GM12872 (cell line): ENCODE results near the gene TP53AIP1.

Source experiments
- TF ChIP-seq, protein P1 (sequence below): IDR thresholded peaks from 3 replicates; pipeline ENCODE4 v1.5.1; 2011; ENCODE audit warnings: low read depth, mild to moderate bottlenecking, low read length, moderate library complexity; ENCODE audit not compliant: insufficient read depth

The TP53AIP1 gene

DNA sequence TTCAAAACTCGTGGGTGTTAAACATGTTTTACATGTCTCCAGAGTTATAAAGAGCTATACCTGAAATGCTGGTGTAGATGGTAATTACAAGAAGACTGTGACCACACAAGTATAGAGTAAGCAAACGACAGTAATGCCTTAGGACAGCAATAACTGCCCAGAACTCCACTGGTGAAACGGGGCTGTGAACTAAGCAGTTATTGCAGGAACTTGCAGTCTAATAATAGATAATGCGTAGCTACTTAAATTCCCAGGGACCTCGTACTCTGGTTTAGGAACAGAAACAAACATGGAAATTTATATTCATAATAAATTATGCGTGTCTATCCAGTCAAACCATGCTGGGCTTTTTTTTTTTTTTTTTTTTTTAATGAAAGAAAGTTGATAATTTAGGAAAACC, 24.9 kb upstream of the TP53AIP1 start:
- TF ChIP-seq, protein P1, sequence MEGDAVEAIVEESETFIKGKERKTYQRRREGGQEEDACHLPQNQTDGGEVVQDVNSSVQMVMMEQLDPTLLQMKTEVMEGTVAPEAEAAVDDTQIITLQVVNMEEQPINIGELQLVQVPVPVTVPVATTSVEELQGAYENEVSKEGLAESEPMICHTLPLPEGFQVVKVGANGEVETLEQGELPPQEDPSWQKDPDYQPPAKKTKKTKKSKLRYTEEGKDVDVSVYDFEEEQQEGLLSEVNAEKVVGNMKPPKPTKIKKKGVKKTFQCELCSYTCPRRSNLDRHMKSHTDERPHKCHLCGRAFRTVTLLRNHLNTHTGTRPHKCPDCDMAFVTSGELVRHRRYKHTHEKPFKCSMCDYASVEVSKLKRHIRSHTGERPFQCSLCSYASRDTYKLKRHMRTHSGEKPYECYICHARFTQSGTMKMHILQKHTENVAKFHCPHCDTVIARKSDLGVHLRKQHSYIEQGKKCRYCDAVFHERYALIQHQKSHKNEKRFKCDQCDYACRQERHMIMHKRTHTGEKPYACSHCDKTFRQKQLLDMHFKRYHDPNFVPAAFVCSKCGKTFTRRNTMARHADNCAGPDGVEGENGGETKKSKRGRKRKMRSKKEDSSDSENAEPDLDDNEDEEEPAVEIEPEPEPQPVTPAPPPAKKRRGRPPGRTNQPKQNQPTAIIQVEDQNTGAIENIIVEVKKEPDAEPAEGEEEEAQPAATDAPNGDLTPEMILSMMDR, result no peak

DNA sequence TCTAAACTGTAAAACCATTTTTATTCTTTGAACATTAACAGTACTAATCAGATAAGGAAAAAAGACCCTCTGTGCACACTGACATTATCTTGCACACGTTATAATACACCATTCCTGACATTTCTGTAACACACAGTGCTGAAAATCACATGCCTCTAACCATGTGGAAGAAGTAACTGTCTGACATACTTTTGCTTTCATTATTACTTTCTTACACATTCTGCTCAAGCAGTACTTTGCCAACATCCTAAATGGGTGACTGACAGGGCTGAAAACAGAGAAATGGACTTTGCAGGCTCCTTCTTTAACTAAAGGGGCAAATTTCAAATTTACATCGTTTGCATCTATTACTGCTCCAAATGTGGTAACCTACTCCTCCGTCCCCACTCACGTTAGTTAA, 22.8 kb upstream of the TP53AIP1 start:
- TF ChIP-seq, protein P1, result no peak

DNA sequence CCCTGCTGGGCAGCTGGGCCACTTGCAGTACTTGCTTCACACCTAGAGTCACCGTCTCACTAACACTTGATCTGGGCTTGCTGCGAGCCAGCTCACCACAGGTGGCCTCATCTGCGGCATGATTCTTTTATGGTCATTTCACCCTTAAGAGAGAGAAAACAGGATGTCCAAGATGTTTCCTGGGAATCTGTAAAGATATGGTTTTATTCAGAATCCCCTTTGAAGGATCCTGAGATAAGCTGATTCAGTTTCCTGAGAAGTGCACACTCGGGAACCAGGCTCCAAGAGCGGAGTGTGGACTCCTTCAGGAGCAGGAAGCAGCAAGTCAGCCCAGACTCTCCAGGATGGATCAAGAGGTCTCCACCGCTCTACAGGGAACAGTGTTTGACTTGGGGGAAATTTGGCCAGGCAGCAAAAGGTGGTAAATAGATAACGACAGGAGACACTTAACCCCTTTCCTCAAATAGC, 21.8 kb upstream of the TP53AIP1 start:
- TF ChIP-seq, protein P1, result no peak

DNA sequence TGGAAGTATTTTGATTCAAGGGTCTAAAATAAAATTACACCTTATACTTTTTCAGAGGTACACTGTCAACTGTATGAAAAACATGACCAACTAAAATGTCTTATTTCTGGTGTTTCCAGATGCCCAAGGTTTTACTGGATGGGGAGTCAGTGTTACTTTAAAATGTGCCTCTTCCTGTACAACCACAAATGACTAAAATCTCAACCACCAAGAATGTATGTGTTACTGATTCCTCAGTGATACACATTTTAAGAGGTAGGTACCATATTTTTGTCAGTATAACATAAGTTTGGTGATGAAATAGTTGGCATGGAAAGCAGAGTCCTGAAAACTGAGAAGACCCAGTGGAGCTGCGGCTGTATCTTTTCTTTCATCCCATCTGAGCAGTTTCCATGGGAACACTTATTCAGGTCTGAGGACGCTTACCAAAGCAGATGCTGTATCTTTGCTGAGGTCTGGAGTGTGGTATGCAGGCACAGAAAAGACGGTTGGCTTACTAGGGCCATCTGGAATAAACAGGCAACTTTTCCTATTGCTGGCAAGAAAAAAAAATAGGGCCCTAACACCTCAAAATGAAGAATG, 21.2 kb upstream of the TP53AIP1 start:
- TF ChIP-seq, protein P1, result no peak

DNA sequence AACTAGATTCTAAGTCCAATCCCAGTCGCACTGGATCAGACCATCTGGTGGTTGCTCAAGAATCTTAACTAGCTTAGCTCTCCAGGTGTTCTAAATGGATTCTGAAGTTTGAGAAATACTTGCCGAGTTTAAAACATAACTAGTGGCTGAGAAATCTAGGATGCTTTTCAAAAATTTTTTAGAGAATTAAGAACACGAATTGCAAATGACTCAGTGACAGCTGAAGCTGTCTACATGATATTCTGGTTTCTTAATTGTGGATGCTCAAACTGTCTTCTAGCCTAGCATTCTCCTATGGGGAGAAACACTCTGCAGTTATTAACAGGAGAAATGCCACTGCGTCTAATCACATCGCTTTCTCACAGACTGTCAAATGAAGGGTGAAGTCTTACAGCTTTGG, 20.2 kb upstream of the TP53AIP1 start:
- TF ChIP-seq, protein P1, result no peak

DNA sequence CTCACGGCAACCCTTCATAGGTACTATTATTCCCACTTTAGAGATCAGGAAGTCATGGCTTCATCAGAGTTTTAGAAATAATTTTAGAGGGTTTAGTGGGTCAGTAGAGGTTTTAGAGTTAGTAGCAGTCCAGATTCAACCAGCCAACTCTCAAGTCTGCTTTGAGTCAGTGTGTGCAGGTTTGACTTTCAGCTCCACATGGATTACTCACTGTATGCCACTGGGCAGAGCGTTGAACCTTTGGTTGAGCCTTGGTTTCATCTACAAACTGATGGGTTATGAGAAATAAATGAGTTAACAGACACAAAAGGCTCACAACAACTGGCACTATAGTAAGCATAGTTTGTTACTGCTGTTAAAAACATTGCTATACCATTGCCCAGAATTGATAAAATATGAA, 19.0 kb upstream of the TP53AIP1 start:
- TF ChIP-seq, protein P1, result no peak

DNA sequence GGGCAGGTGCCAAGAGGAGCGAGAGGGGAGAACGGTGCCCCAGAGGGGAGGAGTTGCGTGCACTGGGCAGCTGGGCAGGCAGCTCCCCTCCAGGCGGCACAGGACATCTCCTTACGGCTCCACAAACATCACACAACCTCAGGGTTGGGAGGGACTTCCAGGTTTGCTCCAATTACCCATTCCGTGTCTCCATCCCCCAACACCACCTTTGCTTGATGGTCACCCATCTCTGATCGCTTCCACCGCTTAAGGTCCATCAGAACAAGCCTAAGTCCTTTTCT, 14.5 kb upstream of the TP53AIP1 start:
- TF ChIP-seq, protein P1, result no peak
